Spleen (tissue), 11 donors: ENCODE measurements around the gene CSNK1E. TPM values are rescaled to one million over a fixed set of nuclear protein-coding genes. Genes with fewer than 3 reads are reported as not detected.

ENCODE experiments used
- DNase-seq: peaks from one replicate; pipeline ENCODE4 v3.0.0-alpha.2; 2020
- H3K27ac ChIP-seq, 8 donors: fragments of 200-600 bp; sonication (generic) in 7 of 8; 1 replicate in 4 of 8; 2 replicates in 4 of 8; pipeline versions ENCODE4 v1.5.0 to v1.8.0; 2016 to 2021; ENCODE audit warnings: inconsistent platforms in 4 of 8, mild to moderate bottlenecking in 4 of 8, moderate library complexity in 1 of 8
- H3K27me3 ChIP-seq, 7 donors: fragments of 200-600 bp; sonication (generic) in 6 of 7; replicated peaks in 1 of 7; 1 replicate in 4 of 7; 2 replicates in 3 of 7; pipeline versions ENCODE4 v1.5.0 to v1.8.0; 2016 to 2021; ENCODE audit warnings: inconsistent platforms in 3 of 7, mild to moderate bottlenecking in 1 of 7
- H3K36me3 ChIP-seq, 6 donors: fragments of 200-600 bp; sonication (generic) in 5 of 6; 1 replicate in 4 of 6; 2 replicates in 2 of 6; pipeline versions ENCODE4 v1.5.0 to v1.8.0; 2016 to 2021; ENCODE audit warnings: inconsistent platforms in 2 of 6
- H3K4me1 ChIP-seq, 6 donors: fragments of 200-600 bp; sonication (generic) in 5 of 6; 1 replicate in 3 of 6; 2 replicates in 3 of 6; pipeline versions ENCODE4 v1.5.0 to v1.8.0; 2016 to 2021; ENCODE audit warnings: inconsistent platforms in 3 of 6
- H3K4me3 ChIP-seq, 8 donors: fragments of 200-600 bp; sonication (generic) in 7 of 8; 1 replicate in 4 of 8; 2 replicates in 4 of 8; pipeline versions ENCODE4 v1.5.0 to v1.8.0; 2016 to 2021; ENCODE audit warnings: inconsistent platforms in 4 of 8, mild to moderate bottlenecking in 4 of 8, moderate library complexity in 2 of 8
- H3K9me3 ChIP-seq, 8 donors: fragments of 200-600 bp; sonication (generic) in 7 of 8; 1 replicate in 4 of 8; 2 replicates in 4 of 8; pipeline versions ENCODE4 v1.5.0 to v1.8.0; 2016 to 2021; ENCODE audit warnings: inconsistent platforms in 4 of 8
- CTCF ChIP-seq, 11 experiments: fragments of 200-600 bp in 7 of 11; fragments of 450-650 bp in 4 of 11; sonication (generic) in 4 of 11; IDR thresholded peaks in 8 of 11; conservative IDR thresholded peaks in 3 of 11; 1 replicate in 7 of 11; 2 replicates in 4 of 11; pipeline versions ENCODE4 v1.4.0 to v1.8.0; 2016 to 2021; ENCODE audit warnings: antibody characterized with exemption in 11 of 11, inconsistent platforms in 4 of 11, mild to moderate bottlenecking in 1 of 11
- POLR2A ChIP-seq, 3 donors: fragments of 450-650 bp; IDR thresholded peaks; one replicate each; pipeline ENCODE4 v1.5.1; 2017; ENCODE audit warnings: antibody characterized with exemption in 3 of 3, mild to moderate bottlenecking in 1 of 3
- POLR2AphosphoS5 ChIP-seq, 3 donors: sonication (generic); formaldehyde crosslinking; IDR thresholded peaks; one replicate each; pipeline ENCODE4 v1.5.1; 2017; ENCODE audit warnings: antibody characterized with exemption in 3 of 3
- WGBS, 5 donors: extraction: QIAGEN DNeasy Blood & Tissue Kit in 3 of 5; methylation state at CpG; one replicate each; pipeline versions ENCODE4 v1.1.5 to v1.1.7; 2013 to 2018; 5-methylcytosine and 5-hydroxymethylcytosine counted together
- intact Hi-C: fragments of 100-400 bp; cut with DNase I; formaldehyde crosslinking; loops from one replicate; pipeline ENCODE4 v1.15.0; 2023; ENCODE audit warnings: low total_unique reads
- polyA plus RNA-seq, 3 donors: library from polyadenylated mRNA; stranded (reverse); fragments of 200-250 nt; gene quantifications; one replicate each; pipeline ENCODE4 v1.2.1, GENCODE V29; 2013
- total RNA-seq, 7 donors: library from RNA; depleted of rRNA in 3 of 7; stranded (reverse); fragments of >200 nt in 3 of 7; fragmentation: NEBNext Ultra II Directional in 4 of 7; extraction: Animal tissue kit (Norgen Biotek cat#: 25700) in 4 of 7; gene quantifications; one replicate each; pipeline versions ENCODE4 v1.1.0 to v1.2.1, GENCODE V29; 2016 to 2021
- donor health status: healthy with polysubstance abuse.
- donor health status: DM: no; HTN: no; CAD: no; lungs with moderate emphysema.
- donor health status: DM: no; HTN: no; CAD: no.
- donor health status: Bipolar disorder and iron deficiency.
- donor health status: healthy.
- donor health status: DM: no; HTN: no; CAD: no.
- donor health status: DM: yes; HTN: yes; CAD: no.

The CSNK1E gene
- total and polyA plus RNA-seq, 10 donors = 32.8 to 157 (median 103) TPM

GRCh38 chr22:38314051-38314932, 2.9 kb downstream of the CSNK1E start:
- H3K4me3 ChIP-seq = peak overlapping the region in 6 of 8 donors; percentile 47 to 85 (median 59)
- TF ChIP-seq CTCF (IDR thresholded peaks at IDR 0.05 in 8 of 11, conservative IDR thresholded peaks at IDR 0.05 in 3 of 11) (no peak), POLR2AphosphoS5 (IDR thresholded peaks at IDR 0.05) (peak in 2 of 3 donors; percentile 34), POLR2A (IDR thresholded peaks at IDR 0.05) (peak in 1 of 3 donors; percentile 7)
- no peaks in the 10 kb centered on the region for H3K9me3 ChIP-seq
- H3K27ac ChIP-seq = peak overlapping the region; percentile 93 to 97 (median 96)
- intact Hi-C loops = no loop called here
- H3K4me1 ChIP-seq = peaks cover 47 to 94% (median 85%) of the 10 kb centered on the region in 6 donors
- H3K36me3 ChIP-seq = peaks cover 0 to 40% (median 6%) of the 10 kb centered on the region in 6 donors
- 65 to 72% (median 67%) methylated on average over 21 to 23 of the region's 23 CpGs for WGBS, 5 donors
- peaks cover 0 to 6% (median 0%) of the 10 kb centered on the region in 7 donors for H3K27me3 ChIP-seq
- DNase-seq = peak; percentile 78

- Histone ChIP-seq H3K36me3 (peaks cover 0 to 48% (median 6%) of the 10 kb centered on the region in 6 donors), H3K9me3 (no peaks in the 10 kb centered on the region), H3K27ac (peak overlapping the region; percentile 93 to 97 (median 96)), H3K4me1 (peaks cover 50 to 95% (median 87%) of the 10 kb centered on the region in 6 donors), H3K4me3 (peak overlapping the region in 2 of 8 donors; percentile 59 to 85), H3K27me3 (peaks cover 0 to 6% (median 0%) of the 10 kb centered on the region in 7 donors)
- TF ChIP-seq CTCF (IDR thresholded peaks at IDR 0.05 in 8 of 11, conservative IDR thresholded peaks at IDR 0.05 in 3 of 11) = no peak
- TF ChIP-seq POLR2AphosphoS5 (IDR thresholded peaks at IDR 0.05) = peak; percentile 39 to 77 (median 62)
- no peak for TF ChIP-seq POLR2A (IDR thresholded peaks at IDR 0.05)
- 26 to 45% (median 39%) methylated on average over 10 to 11 of the region's 11 CpGs for WGBS, 5 donors
- intact Hi-C loops = no loop called here
- DNase-seq = peak; percentile 85
Measured at GRCh38 chr22:38313384-38313955, 3.8 kb downstream of the CSNK1E start.

GRCh38 chr22:38312261-38312800, 4.9 kb downstream of the CSNK1E start:
- peaks cover 0 to 6% (median 0%) of the 10 kb centered on the region in 7 donors for H3K27me3 ChIP-seq
- 87 to 97% (median 91%) methylated on average over 7 of the region's 7 CpGs for WGBS, 5 donors
- H3K36me3 ChIP-seq = peaks cover 0 to 58% (median 6%) of the 10 kb centered on the region in 6 donors
- no peak for DNase-seq
- intact Hi-C loops = no loop called here
- H3K4me3 ChIP-seq = no peak overlapping the region
- H3K27ac ChIP-seq = peak overlapping the region; percentile 93 to 97 (median 96)
- no peak for TF ChIP-seq CTCF (IDR thresholded peaks at IDR 0.05 in 8 of 11, conservative IDR thresholded peaks at IDR 0.05 in 3 of 11)
- no peak for TF ChIP-seq POLR2AphosphoS5 (IDR thresholded peaks at IDR 0.05)
- TF ChIP-seq POLR2A (IDR thresholded peaks at IDR 0.05) = no peak
- peaks cover 43 to 95% (median 84%) of the 10 kb centered on the region in 6 donors for H3K4me1 ChIP-seq
- no peaks in the 10 kb centered on the region for H3K9me3 ChIP-seq
